Globus pallidus (tissue), 1 donor: Measurements from ENCODE around the gene GHRL.

ENCODE experiments used
- DNase-seq: peaks from one replicate; pipeline ENCODE4 v3.0.0-alpha.2; 2015; ENCODE audit warnings: low spot score

Gene GHRL, protein sequence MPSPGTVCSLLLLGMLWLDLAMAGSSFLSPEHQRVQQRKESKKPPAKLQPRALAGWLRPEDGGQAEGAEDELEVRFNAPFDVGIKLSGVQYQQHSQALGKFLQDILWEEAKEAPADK

DNA sequence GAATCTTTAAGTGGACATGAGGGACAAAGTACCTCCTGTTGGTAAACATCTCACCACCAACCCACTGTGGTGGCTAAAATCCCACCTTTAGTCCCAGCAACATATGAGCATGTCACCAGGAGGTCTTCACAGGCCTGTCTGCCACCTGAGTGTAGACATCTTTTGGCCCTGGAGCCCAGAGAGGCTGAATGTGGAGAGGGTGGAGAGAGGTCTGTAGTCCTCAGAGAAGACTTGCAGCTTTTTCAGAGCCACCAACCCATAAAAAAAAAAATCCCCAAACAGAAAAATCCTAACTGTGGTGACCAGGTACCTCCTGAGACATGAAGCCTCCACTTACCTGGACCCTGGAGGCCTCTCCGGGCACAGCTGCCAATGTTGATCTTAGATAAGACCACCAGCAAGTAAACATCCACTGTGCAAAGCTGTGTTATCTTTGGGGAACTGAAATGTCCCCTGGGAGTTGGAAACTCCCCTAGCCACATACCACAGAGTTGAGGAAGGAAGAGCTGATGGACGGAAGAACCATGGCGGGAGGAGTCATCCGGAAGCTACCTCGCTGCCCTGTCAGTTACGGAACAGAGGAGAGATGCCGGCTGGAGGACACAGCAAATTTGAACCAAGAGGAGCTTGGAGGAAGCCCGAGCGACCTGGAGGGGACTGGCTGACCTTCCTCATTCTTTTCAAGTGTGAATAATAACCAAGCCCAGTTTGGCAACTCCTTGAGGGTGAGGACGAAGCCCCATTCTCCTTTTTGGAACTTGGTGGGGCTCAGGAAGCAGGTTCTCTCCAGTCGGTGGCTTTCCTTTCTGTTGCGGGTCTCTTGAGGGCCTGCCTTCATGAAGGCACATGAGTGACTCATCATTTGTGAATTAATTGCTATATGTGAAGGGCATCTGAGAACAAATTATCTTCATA, at the start of gene GHRL:
Gene GHRL, minus strand, starts transcription at position 443 of the 915 bp plus-strand sequence. CDS start 2,767 bp downstream, outside the sequence.
- DNase-seq = peak; percentile 16

DNA sequence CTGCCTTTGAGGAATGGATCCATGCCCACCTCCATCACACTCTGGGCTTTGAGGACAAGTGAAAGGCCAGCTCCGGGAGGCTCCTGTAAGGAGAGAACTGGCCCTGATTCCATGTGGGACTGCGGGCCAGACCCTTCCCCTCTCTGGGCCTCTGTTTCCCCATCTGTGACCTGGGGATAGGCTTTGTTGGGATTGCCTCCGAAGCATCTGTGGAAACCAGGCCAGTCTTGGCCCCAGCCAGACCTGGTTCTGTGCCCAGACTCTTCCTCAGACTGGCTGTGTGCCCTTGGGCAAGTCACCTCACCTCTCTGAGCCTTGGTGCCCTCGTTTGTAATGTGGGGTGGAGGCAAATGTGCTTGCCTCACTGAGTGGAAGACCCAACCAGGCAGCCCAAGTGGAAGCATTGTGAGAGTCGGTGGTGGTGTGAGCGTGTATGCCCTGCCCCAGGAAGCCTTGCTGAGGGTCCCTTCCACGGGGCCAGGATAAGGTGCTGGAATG, 49.2 kb upstream of the GHRL start:
- no peak for DNase-seq

DNA sequence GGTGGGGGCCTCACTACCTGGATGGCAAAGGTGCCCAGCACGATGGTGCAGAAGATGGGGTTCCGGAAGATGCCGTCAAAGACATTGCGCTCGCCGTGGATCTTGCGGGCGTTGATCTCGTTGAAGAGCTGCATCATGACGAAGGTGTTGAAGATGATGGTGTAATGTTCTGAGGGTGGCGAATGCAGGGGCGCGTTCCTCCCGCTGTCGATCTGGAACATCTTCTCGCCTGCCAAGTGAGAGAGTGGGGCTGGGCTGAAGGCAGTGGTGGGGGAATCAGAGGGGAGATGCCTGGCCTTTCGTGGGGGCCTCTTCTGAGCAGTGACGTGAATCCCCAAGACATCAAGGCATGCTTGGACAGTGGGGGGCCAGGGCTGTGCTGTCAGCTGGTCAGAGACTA, 47.7 kb upstream of the GHRL start:
- no peak for DNase-seq

DNA sequence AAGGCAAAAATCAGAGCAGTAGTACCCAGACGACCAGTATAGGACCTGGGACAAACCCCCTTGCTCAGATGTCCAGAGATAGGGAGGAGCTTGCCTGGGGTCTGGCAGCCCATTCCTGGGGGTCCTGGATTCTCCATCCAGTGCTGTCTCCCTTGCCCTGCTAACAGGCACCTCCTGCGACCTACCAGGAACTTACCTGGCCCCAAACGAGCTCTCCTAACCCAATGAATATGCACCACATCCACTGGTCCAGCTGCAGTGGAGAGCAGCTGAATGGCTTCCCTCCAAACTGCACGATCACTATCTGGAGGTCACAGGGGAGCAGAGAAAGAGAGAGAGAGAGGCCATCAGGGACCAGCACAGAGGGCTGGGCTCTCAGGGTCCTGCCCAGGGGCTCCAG, 47.3 kb upstream of the GHRL start:
- no peak for DNase-seq

DNA sequence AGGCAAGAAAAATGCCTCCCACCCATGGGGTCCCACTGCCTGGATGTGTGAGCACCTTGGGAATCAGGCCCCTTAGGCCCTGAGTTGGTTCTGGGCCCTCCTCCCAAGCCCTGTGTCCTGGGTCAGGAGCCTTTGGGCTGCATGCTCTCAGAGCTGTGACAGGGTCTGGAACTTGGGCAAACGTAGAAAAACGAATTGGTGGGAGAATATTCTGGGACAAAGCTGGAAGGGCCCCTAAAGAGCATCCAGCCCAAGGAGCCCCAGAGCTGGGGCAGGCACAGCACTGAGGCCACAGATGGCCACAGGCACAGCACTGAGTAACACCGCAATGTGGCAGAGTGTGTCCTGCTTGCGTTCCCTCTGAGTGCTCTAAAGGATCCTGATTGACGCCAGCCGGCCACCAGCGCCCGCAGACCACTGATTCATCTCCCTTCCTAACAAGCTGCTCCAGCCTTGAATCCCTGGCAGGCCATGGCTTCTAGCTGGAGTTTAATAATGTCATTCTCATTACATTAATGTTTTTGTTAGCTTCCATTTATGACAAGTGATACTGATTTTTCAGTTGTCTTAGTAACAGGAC, 46.7 kb upstream of the GHRL start:
- DNase-seq = no peak

DNA sequence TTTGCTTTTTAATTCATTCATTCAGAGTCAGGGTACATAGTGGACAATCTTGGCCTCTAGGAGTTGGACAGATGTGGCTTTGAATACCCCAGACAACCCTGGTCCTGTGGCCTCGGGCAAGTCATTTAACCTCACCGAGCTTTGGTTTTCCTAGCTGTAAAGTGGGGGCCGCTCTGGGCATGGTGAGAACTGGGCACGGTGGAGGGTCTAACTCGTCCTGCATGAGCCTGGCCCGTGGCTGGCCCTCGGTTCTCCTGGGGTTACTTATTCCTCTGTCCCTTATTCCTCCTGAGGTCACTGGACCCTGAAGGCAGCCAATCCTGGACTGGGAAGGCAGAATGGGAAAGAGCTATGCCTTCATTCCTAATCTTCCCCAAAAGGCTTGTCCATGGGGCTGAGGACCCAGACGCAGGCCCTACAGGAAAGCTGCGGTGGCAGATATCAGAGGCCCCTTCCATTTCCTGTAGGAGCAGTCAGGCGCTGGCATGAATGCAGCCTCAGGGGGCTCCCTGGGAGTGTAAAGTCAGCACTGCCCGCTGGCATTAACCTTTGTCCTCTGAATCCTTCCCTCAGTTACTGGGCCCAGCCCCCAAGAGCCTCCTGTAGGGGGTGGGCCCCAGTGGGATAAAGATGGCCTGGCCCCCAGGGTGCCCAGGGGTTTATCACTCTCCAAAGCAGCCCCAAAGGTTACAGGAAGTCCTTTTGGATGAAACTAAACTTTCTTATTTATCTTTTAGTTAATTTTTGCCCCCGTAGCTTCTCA, 46.0 kb upstream of the GHRL start:
- no peak for DNase-seq

DNA sequence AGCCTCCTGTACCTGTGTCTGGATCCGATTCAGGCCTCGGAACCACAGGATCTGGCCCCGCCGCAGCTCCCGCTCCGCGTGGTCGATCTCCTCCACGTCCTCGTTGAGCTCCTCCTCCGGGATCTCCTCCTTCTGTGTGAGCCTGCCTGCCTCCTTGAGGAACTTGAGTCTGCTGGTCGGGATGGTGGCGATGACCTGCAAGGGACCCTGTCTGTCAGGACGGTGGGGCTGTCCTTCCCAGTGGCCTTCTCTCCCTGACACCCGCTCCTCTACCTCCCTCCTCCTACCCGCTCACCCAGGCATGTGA, 45.4 kb upstream of the GHRL start:
- no peak for DNase-seq

DNA sequence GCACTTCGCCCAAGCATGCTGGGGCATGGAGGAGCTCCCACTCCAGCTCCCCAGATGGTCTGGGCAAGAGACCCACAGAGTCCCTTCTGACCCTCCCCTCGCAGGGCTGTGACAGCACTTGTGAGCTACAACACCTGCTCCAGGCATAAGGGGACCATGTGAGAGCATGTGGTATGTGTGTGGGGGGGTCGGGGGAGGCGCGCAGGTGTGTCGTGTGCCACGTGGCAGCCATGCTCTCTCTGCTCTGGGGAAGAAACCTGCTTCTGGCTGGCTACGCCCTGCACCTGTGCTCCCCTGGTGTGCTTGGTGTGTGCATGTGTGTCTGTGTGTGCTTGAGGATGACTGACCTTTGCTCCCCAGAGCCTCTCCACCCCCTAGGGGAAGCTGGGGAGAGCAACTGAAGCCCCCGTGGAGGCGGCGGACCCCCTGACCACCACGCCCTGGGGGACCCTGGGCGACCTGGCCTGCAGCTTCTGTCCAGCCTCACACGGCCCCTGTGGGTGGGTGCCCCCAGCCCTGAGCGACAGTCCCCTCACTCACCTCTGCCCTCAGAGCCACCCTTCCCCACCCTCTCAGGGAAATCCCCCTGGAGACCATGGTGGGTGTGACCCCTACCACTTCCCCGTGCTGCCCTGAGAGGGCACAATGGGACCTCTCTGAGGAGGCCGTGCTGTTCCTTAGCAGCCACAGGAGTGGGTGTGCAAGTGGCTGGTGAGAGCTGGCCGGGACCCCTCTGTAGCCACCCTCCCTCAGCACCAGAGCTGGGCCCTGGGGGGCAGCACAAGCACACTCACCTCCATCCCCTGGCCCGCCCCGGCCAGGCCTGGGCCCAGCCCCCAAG, 44.8 kb upstream of the GHRL start:
- DNase-seq = no peak

DNA sequence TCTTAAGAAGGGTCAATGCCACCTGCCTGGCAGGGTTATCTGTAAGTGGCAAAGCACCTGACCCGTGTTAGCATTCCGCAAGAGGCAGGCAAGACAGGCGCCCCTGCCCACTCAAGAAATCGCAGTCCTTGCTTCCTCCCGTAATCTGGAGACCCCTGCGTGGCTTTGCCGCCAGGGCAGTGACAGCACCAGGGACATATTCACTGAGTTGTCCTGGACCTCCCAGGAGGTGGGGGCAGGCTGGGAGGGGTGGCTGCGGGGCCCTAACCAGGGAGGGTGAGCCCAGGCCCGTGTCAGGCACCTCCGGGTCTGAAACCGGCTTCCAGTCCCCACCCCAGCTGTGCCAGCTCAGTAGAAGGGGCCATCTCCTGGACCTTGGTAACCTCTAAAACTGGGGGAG, 44.0 kb upstream of the GHRL start:
- no peak for DNase-seq

DNA sequence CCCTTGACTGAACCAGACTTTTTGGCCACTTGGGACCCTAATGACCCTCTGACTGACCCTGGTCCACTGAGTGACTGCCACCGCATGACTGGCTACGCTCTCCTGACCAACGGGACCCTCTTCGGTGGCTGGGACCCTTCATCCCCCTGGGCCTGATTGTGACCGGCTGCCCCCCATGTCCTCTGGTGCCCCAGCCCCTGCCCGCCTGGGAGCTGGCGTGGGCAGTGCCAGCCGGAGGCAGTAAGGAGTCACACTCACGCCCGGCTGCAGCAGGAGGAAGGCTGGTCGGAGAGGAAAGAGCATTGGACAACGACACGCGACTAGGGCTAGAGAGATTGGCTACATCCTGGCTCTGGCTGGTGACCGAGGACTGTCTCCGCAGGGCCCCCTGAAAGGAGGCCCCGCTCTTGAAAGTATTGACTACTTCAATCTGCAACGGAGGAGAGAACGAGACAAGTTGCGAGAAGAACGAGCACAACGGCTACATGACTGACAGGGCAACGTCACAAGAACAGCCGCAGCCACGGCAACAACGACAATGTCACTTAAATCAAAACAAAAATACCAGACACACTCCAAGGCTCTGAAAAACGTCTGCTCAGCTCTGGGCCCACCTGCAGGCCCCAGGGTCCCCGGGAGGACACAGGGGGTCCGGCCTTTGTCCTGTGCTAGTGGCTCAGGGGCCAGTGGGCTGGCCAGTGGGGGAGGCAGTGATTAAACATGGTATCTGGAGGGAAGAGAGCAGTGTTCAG, 43.3 kb upstream of the GHRL start:
- DNase-seq = no peak

DNA sequence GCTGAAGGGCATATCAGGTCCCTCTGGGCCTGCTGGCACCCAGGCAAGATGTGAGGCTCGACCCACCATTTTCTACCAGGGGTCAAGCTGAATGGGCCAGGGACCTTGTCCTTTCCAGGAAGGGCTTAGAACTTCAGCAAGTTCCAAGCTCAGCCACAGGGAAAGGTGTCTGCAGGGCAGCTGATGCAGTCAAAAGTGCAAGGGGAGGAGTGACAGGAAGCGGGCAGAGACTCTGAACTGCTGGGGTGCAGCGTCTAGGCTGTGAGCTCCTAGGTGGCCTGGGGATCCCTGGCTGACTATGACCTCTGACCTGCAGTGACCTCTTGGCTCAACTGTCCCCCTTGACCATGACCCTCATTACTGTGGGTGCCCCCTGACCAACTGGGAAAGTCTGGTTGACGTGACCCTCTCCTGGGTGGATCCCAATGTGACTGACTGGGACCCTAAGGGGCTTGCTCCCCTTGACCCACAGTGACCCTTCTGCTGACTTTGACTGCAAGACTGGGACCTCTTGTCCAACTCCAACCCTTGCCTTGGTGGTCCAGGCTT, 42.5 kb upstream of the GHRL start:
- no peak for DNase-seq

DNA sequence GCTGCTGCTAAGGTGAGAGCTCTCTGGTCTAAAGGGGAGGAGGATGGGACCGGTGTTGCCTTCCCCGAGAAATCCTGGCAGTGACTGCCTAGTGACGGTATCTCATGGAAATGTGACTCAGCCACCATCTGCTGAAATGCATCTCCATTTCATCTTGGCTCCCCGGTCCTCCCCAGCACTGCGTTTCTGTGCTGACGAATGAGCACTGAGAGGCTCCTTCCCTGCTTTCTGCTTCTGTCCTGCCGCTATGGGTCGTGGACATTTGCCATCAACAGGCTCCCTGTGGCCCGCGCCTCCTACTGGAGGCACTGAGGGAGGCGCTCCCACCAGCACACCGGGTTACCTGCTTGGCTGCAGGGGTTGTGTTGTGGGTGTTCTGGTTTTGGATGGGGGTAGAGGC, 41.7 kb upstream of the GHRL start:
- DNase-seq = no peak

DNA sequence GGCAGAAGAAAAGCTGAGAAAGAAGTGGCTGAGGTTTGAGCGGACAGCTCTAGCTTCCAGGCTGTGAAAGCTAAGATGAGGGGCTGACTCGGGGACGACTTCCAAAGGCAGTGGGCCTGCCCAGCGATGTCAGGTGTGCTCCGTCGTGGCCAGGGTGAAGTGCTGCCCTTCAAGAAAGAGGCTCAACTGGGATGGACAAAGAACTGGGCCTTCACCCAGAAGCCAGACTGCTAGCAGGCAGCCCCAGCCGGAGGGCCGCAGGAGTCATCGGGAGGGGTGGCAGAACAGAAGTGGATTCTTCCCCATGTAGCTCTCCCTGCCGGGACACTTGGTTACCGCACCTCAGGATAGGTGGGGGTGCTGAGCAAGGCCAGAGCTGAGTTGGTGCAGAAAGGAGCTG, 41.3 kb upstream of the GHRL start:
- peak; percentile 22 for DNase-seq

DNA sequence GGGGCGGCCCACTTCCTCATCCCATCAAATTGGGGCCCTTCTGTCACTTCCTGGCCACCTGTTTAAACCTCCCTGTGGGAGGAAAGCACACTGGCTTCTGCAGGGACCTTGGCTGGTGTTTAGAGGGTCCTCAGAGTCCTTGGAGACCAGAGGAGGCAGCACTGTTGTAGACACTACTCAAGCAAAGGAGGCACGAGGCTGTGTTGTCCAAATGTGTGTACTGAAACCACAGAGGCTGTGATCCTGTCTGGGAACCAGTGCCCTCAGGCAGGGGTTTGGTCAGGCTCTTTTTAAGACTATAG, 40.6 kb upstream of the GHRL start:
- DNase-seq = no peak

DNA sequence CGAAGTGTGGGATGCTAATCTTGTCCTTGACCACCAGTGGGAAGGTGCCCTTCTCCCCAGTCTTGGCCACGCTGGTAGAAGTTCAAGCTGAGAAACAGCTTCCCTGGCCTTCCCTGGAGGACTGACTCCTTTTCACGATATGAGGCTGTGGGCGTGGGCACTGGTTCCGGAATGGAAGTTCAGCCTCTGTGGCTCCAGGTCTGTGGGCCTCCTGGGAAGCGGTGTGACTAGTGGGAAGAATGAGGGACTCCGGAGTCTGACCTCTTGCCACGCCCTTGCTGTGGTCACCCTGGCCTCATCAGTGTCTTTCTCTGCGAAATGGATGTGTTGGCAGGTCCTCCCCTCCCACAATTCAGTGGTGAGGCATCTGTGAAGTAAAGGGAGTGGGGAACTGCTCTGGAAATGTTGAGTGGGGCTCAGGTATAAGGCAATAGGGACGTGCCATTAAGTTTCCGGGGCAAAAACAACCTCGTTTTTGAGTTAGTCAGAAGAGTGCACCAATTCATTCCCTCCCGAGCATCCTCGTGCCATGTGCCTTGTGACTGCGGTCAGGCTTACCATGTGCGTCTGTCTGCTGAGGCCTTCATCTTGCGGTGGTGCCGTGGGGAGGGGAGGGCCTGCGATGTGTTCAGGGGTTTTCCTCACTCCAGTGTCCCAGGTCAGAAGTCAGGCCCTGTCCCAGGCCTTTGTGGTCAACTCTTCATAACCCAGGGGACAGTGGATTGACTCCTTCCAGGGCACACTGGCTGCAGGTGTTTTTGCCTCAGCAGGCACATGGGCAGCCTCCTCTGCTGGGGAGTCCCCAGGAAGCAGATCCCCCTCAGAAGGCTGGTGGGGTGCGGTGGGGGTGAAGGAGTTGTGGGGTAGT, 40.0 kb upstream of the GHRL start:
- no peak for DNase-seq

DNA sequence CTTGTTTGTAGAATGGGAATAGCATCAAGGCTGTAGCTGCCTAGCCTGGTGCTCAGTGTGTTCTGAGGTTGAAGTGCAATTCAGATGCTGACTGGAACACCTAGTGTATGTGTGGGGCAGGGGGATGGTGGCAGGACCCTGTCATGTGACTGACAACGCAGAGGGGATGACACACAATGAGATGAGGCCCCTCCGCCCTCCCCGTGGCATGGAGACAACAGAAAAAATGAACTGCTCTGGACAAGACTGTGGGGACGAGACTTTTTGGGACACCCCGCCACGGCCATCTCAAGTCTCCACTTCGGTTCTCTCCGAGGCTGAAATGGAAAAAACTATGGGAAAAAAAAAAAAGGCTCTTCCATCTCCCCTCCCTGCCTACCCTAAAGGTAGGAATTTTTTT, 38.6 kb upstream of the GHRL start:
- no peak for DNase-seq

DNA sequence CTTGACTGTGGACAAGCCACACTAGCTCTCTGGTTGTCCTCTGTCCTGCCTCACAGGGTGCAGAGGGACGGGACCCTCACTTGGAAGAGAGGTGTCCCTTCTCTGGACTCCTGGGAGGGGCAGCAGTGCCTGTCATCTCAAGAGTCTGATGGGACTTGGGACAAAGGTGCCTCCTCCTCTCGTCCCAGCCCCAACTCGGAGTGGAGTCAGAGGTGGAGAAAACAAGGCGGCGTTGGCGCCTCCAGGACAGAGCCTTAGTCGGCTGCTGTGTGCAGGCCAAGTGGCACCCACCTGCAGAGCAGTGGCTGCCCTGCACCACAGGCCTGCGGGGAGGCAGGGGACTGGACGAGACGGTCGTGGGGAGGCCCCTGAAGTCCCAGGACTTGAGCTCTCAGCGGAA, 37.6 kb upstream of the GHRL start:
- no peak for DNase-seq

DNA sequence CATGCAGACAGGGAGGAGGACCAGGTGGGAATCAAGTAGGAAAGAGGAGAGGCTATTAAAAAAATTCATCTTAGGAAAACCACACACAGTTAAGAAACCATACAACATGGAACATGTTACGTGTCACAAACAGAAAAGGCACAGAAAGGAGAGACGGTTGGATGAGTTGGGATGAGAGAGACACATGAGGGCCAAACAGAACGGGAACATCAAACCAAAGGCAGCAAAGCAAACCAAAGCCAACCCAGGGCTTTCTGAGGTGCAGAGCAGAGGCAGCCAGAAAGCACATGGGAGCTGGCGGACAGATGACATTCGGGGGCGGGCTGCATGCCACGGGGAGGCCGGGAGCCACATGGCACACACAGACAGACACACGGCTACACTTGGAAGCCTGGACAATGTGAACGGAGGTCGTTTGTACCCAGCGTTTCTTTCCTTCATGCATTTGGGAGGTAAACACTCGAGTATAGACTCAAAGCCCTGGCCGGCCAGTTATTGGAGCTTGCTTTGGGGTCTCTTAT, 36.8 kb upstream of the GHRL start:
- no peak for DNase-seq

DNA sequence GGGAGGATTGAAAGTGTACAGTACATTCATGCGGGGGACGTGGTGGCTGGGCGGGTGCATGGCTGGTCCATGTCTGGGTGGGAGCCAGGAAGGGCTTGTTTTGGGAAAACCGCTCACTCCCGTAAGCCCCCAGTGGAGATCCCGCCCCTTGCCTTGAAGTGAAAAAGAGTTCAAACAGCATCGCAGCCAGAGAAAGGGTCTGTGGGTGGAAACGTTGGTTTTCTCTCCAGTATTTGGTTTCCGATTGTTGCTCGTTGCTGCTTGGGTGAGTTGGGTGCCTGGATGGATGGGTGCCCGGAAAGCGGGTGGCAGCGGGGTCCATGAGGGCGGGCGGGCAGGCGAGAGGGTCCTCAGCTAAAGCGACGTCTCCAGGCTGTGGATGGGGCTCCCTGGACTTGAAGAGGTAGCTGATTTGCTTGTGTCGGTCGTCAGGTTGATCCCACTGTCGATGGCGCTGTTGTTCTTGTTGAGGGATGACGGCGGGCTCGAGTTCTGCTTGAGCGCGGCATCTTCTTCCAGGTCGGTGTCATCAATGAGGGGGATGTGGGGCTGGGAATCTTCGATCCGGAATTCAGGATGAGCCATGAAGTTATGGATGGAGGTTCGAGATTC, 35.8 kb upstream of the GHRL start:
- DNase-seq = no peak
